Endothelial cell of umbilical vein (primary cell): ENCODE data around the gene FOXO6.

Experiments used
- CTCF ChIP-seq, 2 donors: IDR thresholded peaks; 1 replicate in 1 of 2; 2 replicates in 1 of 2; pipeline ENCODE4 v1.5.1; 2011; ENCODE audit warnings: low read length in 2 of 2, mild to moderate bottlenecking in 2 of 2, moderate library complexity in 2 of 2, control low read depth in 1 of 2, inconsistent platforms in 1 of 2, low read depth in 1 of 2; ENCODE audit not compliant: insufficient read depth in 1 of 2; ENCODE audit errors: extremely low read depth in 1 of 2
- EZH2 ChIP-seq: IDR thresholded peaks from 2 replicates; pipeline ENCODE4 v1.6.1; 2012; ENCODE audit warnings: borderline replicate concordance, low read depth, mild to moderate bottlenecking, moderate library complexity, low read length, inconsistent platforms; ENCODE audit not compliant: severe bottlenecking
- FOS ChIP-seq: IDR thresholded peaks from 2 replicates; pipeline ENCODE4 v1.6.1; 2011; ENCODE audit warnings: mild to moderate bottlenecking, low read length, moderate library complexity, borderline replicate concordance; ENCODE audit not compliant: insufficient read depth
- JUN ChIP-seq: IDR thresholded peaks from 2 replicates; pipeline ENCODE4 v1.6.1; 2011; ENCODE audit warnings: borderline replicate concordance, low read depth; ENCODE audit not compliant: insufficient read length, insufficient read depth
- MAX ChIP-seq: IDR thresholded peaks from 2 replicates; pipeline ENCODE4 v1.6.1; 2011; ENCODE audit not compliant: insufficient read depth, insufficient read length
- MYC ChIP-seq: IDR thresholded peaks from one replicate; pipeline ENCODE4 v1.6.1; 2011; ENCODE audit warnings: mild to moderate bottlenecking, low read depth, low read length
- POLR2A ChIP-seq: IDR thresholded peaks from 2 replicates; pipeline ENCODE4 v1.6.1; 2012; ENCODE audit warnings: low read depth, mild to moderate bottlenecking, control low read depth, low read length
- POLR2AphosphoS5 ChIP-seq: IDR thresholded peaks from 2 replicates; pipeline ENCODE4 v1.6.1; 2012; ENCODE audit warnings: low read depth, mild to moderate bottlenecking, control low read depth, low read length, moderate library complexity; ENCODE audit not compliant: insufficient read depth

- TF ChIP-seq POLR2A (no peak), CTCF (IDR thresholded peaks at IDR 0.05; ENCODE audit: extremely low read depth in 1 of 2, insufficient read depth in 1 of 2, low read depth in 1 of 2, low read length in 2 of 2) (no peak), EZH2 (no peak), JUN (no peak), FOS (no peak), MAX (no peak), POLR2AphosphoS5 (no peak), MYC (no peak)
These were observed 39.0 kb downstream of the FOXO6 start for GRCh38 chr1:41400225-41400624.
